ENCODE results near the gene RUSC2. TPM values are rescaled to one million over a fixed set of nuclear protein-coding genes. Genes with fewer than 3 reads are reported as not detected.

RUSC2 gene
- total and polyA plus RNA-seq, 2 of the 4 experiments (the other 2 are of a cell fraction) = 17.4 to 35.4 TPM

DNA sequence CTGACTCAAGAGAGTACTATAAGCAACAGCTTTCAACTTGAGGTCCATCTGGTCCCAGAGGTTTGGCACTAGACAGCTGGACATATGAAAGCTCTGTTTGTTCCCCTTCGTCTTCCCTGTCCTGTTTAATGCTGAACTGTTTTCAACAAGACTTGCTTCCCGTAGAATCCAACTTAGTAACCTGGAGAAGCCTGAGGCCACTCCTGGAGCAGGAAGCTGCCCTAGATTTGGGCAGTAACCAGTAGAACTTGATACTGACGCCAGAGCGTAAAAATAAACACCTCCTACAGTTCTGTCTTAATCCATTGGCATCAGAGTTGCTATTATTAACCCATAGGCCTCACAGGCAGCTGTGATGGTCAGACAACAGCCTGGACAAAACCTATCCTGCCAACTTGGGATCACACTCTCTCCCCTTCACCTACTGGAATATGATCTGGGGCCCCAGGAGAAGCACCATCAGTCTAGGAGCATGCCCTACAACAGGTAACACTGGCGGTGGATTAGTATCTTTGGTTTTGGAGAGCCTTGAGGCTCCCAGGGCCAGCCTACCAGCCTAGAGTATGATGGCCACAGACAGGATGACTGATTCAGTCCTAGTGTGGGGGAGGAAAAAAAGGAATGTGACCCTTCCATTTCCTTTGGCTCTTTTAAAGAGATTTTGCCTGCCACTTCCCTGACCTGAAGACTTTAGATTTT is 29.2 kb downstream of the RUSC2 start:
- peaks cover 42% of the 10 kb centered on the region for H3K4me1 ChIP-seq (ENCODE audit: control insufficient read depth, insufficient read depth, low read length)
- peak overlapping the region; percentile 91 to 93 for H4K8ac ChIP-seq (ENCODE audit: low read depth in 2 of 2, low read length in 2 of 2)
- peak overlapping the region; percentile 91 for H2AK9ac ChIP-seq (replicated peaks; ENCODE audit: low read depth, low read length, poor library complexity)
- peak overlapping the region; percentile 97 for H4K91ac ChIP-seq (ENCODE audit: insufficient read depth, low read depth, low read length)
- POLR2A ChIA-PET (ENCODE audit: unreplicated experiment) = interaction anchor here (1.0 to 1.5 kb wide), 2 partner anchors 8 to 19 kb away, joined by 8 to 13 read pairs; no protein-coding TSS in a partner anchor
- CTCF ChIA-PET = interaction anchor here (0.9 to 1.6 kb wide), 7 partner anchors 10 to 36 kb away, joined by 3 to 5 read pairs (median 3); no protein-coding TSS in a partner anchor
- H3K27me3 ChIP-seq (ENCODE audit: control insufficient read depth, insufficient read depth, low read length) = no peaks in the 10 kb centered on the region
- H2AFZ ChIP-seq (replicated peaks; ENCODE audit: low read length, poor library complexity) = peak overlapping the region; percentile 29
- peak overlapping the region; percentile 95 for H3K4ac ChIP-seq (ENCODE audit: low read depth, low read length)
- no peaks in the 10 kb centered on the region for H4K20me1 ChIP-seq (ENCODE audit: insufficient read depth, low read length)
- H2AK5ac ChIP-seq (ENCODE audit: low read depth, low read length) = peak overlapping the region; percentile 87
- H4K5ac ChIP-seq (ENCODE audit: low read depth, low read length) = peak overlapping the region; percentile 94
- no peaks in the 10 kb centered on the region for H3K36me3 ChIP-seq (ENCODE audit: control insufficient read depth, insufficient read depth, low read length)
- DNase-seq = peak; percentile 58
- H3K27ac ChIP-seq (ENCODE audit: insufficient read depth, low read length) = peak overlapping the region; percentile 94
- no peak overlapping the region for H3K4me3 ChIP-seq (ENCODE audit: insufficient read depth, low read depth, low read length)
- peak overlapping the region; percentile 76 for H3K9ac ChIP-seq (ENCODE audit: low read depth, low read length)
- dilution Hi-C loops (cut with HindIII; ENCODE audit: low sequenced_read_pairs, unreplicated experiment) = no loop called here
- in situ Hi-C loops (cut with MboI; ENCODE audit: low sequenced_read_pairs) = no loop called here
- peaks cover 25% of the 10 kb centered on the region for H3K9me1 ChIP-seq (ENCODE audit: insufficient read depth, low read length)
- H3K56ac ChIP-seq (ENCODE audit: extremely low read depth, insufficient read depth, low read length) = peak overlapping the region; percentile 96
- no peaks in the 10 kb centered on the region for H3K9me3 ChIP-seq (ENCODE audit: control insufficient read depth, insufficient read depth, low read length)
- peak overlapping the region; percentile 85 for H3K14ac ChIP-seq (replicated peaks; ENCODE audit: low read depth, low read length)
- H3K23ac ChIP-seq (ENCODE audit: low read depth, low read length) = peak overlapping the region; percentile 96
- no TSS peak for BruUV-seq (replicated peaks)
- WGBS, 2 experiments (ENCODE audit: extremely low coverage in 2 of 2, insufficient read length in 1 of 2) = 69% methylated on average over 2 of the region's 5 CpGs; no CpG with 5 or more reads in 1 of the 2 experiments
- peak overlapping the region; percentile 98 for H3K18ac ChIP-seq (ENCODE audit: low read depth, low read length)
- ATAC-seq (ENCODE audit: low read depth) = no peak
- H3K4me2 ChIP-seq (ENCODE audit: low read depth, low read length) = peak overlapping the region; percentile 22
- no peak for TF ChIP-seq BHLHE40 (IDR thresholded peaks at IDR 0.05; ENCODE audit: low read depth, low read length)
- 0 out of 2 replicates have a peak, but pooled peaks have one; percentile 18 for TF ChIP-seq POLR2A (IDR thresholded peaks at IDR 0.05; ENCODE audit: low read depth, low read length)
- no peak for TF ChIP-seq NFE2L2 (IDR thresholded peaks at IDR 0.05; ENCODE audit: low read depth, low read length)
- TF ChIP-seq RFX5 (IDR thresholded peaks at IDR 0.05; ENCODE audit: low read depth, low read length) = no peak
- TF ChIP-seq RCOR1 (IDR thresholded peaks at IDR 0.05; ENCODE audit: insufficient replicate concordance, low read length) = no peak
- H2BK20ac ChIP-seq (ENCODE audit: low read depth, low read length) = peak overlapping the region; percentile 92
- peak overlapping the region; percentile 97 for H2BK15ac ChIP-seq (ENCODE audit: low read depth, low read length)
- intact Hi-C loops (cut with micrococcal nuclease) = no loop called here
- H3K79me1 ChIP-seq (ENCODE audit: low read depth in 1 of 2, low read length in 2 of 2) = peaks cover 27 to 74% of the 10 kb centered on the region in 2 experiments
- peak overlapping the region; percentile 99 for H2BK120ac ChIP-seq (ENCODE audit: low read depth, low read length)
- peak overlapping the region; percentile 96 for H2BK5ac ChIP-seq (ENCODE audit: low read depth, low read length, poor library complexity, severe bottlenecking)

Measured in IMR-90 (cell line).